GM18951 (cell line): ENCODE data around the gene GPR4.

Source experiments
- POLR2A ChIP-seq: IDR thresholded peaks from 4 replicates; pipeline ENCODE4 v1.6.1; 2011; ENCODE audit warnings: mild to moderate bottlenecking; ENCODE audit not compliant: insufficient read length, insufficient read depth; ENCODE audit errors: extremely low read depth
- in situ Hi-C: fragments of 300-500 bp; cut with MboI; formaldehyde crosslinking; loops from one replicate; pipeline ENCODE4 v1.12.0; 2022; ENCODE audit warnings: low sequenced_read_pairs, mixed read lengths, inconsistent platforms; ENCODE audit not compliant: unreplicated experiment

The GPR4 gene

DNA sequence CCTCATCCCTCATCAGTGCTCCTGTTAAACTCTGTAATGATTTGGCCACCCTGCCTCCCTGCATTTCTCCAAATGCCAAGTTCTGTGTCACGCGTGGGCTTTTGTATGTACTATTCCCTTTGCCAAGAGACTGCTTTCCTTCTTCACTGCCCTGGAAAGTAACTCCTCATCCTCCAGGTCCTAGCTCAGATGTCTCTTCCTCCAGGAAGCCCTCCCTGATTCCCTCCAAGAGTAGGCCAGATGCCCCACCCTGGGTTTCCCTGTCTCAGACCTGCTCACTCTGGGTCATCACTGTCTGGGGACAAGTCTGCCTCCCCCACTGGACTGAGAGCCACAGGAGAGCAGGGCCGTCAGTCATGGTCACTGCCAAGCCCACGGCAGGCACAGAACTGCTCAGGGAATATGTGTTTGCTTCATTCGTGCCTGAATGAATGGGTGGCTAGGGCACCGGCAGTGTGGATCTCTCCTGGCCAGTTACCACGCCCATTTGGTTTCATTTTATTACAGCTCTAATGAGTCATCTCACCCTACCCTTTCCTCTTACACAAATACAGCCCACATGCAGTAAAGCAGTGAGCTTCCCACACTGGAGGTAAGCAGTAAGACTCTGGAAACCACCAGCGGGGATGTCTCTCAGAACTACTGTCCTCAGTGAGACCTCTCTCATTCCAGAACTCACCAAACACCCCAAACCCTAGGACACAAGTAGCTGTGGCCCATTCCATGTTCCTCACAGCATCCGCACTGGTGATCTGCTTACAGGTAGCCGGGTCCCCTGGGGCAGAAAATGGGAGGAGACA lies 12.1 kb upstream of the GPR4 start:
- no peak for TF ChIP-seq POLR2A

DNA sequence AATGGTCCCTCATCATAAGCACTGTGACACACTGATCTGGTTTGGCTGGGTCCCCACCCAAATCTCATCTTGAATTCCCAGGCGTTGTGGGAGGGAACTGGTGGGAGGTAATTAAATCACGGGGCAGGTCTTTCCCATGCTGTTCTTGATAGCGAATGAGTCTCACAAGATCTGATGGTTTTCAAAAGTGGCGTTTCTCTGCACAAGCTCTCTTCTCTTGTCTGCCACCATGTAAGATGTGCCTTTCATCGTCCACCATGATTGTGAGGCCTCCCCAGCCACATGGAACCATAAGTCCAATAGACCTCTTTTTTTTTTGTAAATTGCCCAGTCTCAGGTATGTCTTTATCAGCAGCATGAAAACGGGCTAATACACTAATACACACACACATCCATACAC lies 6.9 kb upstream of the GPR4 start:
- in situ Hi-C loops, result no loop called here
- TF ChIP-seq POLR2A, result no peak

More for the DNA sequence above, 12.1 kb upstream of the GPR4 start:
- in situ Hi-C loops, result no loop called here

DNA sequence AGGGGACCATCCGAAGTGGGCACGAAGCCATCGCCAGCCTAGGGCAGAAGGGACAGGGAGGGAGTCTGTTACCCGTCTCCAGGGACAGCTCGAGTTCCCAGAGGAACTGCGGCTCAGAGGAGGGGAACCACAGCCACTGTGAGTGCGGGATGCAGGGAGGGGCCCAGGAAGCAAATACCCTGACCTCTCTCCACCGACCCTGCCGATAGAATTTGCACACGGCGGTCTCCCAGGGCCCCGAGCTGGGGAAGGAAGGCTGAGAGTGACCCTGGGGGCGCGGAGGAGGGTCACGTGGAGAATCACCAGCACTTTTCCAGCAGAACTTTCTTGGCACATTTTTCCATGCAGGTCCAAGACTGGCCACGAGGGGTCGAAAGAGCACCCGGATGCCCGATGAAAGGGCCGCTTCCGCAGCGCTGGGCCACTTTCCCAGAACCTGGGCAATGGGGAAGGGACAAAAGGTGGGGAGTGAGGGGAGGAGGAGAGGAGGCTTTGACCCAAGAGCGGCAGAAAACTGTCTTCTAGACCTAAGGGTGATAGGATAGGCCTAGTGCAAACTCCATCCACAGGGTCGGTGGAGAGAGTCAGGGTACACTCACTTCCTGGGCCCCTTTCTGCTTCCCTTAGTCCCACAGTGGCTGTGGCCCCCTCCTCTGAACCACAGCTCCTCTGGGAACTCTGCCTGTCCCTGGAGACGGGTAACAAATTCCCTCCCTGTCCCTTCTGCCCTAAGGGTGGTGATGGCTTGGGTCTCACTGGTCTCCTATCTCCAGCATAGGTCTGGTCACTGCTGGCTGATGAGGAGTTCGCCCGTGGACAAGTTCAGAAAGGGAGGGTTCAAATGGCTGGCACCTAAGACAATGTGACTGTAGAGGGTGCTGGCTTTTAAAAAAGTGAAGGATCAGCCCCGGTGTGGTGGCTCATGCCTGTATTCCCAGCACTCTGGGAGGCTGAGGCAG lies 5.3 kb upstream of the GPR4 start:
- TF ChIP-seq POLR2A, result no peak
- in situ Hi-C loops, result no loop called here

DNA sequence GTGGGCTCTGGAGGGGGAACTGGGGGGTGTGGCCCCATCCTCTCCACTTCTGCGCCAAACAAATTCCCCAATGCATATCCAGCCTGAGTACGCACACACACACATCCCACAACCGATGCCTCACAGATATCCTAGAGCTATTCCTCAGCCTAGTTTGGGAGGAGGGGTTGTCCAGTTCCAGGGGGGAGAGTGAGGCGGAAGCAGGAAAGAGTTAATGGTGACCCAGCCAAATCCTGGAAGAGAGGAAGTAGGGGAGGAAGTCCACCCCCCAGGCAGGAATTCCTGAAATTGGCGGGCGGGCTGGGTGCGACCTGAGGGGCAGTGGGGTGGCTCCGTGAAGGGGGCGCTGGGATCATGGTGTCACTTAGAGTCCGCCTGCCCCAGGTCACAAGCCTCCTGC lies 897 bp downstream of the GPR4 start:
- no peak for TF ChIP-seq POLR2A
- in situ Hi-C loops, result no loop called here

GRCh38 chr19:45600340-45600885 lies 1.6 kb downstream of the GPR4 start:
- in situ Hi-C loops, result no loop called here
- TF ChIP-seq POLR2A, result no peak

DNA sequence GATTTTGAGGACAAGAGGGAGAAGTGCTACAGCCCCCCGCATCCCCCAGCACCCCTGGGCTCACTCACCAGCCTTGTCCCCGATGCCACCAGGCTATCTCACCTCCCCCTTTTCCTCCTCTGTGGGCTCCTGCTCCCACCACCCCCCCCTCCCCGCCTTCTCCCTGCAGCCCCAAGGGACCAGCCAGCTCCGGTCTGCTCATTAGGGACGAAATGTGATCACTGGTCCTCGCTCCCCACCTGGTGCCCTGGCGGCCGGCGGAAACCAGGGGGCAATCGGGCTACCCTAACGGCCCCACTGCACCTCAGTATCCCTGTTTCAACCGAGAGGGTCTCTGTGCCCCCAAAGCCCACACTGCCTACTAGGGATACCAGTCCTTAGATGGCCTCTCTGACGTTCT lies 2.7 kb downstream of the GPR4 start:
- in situ Hi-C loops, result no loop called here
- TF ChIP-seq POLR2A, result no peak

- in situ Hi-C loops, result no loop called here
- no peak for TF ChIP-seq POLR2A
Observed at GRCh38 chr19:45598267-45599001, 3.6 kb downstream of the GPR4 start.

DNA sequence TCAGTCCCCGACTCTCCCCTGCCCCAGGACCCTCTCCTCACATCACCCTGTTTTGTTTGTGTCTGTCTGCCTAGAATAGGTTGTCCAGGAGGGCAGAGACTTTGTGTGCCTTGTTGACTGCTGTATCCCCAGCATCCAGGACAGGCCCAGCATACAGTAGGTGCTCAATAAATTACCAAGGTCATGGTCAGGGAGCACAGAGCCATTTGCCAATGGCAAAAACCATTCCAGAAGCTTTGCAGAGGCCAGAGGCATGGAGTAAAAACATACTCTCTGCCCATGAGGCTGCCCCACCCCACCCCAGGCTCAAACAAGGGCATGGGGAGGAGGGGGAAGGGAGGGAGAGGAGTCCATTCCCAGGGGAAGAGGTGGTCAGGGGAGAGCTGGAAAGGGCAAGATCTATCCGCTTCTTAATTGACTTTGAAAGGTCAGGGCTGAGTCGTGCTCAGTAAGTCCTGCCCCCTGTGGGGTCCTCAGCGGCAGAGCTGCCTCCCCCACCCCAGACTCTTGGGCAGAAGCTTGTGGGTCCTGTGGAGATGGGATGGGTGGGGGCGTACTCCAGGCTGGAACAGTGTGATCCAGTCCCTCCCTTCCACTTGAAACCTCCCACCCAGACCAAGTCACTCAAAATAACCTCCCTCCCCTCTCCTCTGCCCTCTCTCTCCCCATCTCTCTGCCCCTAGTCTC lies 4.4 kb downstream of the GPR4 start:
- in situ Hi-C loops, result no loop called here

DNA sequence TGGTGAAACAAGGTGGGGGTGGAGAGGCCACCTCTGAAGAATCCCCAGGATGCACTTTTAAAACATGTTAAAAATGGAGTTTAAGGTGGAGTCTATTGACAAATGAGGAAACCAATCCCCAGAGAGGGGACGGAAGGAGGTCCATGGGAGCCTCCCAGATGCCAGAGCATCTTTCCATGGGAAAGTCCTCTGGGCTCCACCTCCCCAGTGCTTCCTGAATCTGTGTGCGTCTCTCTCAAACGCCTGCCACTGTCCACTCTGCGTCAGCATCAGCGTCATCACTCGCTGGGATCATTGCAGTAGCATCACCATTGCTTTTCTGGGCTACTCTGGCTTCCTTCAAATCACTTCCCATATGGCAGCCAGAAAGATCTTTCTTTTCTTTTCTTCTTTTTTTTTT lies 6.2 kb downstream of the GPR4 start:
- TF ChIP-seq POLR2A, result no peak
- in situ Hi-C loops, result no loop called here

More for the DNA sequence above, 4.4 kb downstream of the GPR4 start:
- no peak for TF ChIP-seq POLR2A

DNA sequence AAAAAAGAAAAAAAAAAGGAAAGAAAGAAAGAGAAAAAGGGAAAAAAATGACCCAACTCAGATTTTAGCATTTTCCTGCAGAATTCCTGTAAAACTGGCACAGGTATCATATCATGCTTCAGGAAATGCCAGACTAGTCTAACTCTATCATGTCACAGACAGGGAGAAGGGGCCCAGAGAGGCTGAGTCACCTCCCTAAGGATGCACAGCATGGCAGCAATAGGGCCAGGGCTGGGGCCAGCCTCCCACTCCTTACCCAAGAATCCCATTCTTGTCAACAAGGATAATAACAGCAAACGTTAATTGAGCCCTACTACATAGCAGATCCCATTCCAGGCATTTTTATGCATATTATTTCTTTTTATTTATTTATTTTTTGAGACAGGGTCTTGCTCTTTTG lies 8.5 kb downstream of the GPR4 start:
- in situ Hi-C loops, result no loop called here
- TF ChIP-seq POLR2A, result no peak

DNA sequence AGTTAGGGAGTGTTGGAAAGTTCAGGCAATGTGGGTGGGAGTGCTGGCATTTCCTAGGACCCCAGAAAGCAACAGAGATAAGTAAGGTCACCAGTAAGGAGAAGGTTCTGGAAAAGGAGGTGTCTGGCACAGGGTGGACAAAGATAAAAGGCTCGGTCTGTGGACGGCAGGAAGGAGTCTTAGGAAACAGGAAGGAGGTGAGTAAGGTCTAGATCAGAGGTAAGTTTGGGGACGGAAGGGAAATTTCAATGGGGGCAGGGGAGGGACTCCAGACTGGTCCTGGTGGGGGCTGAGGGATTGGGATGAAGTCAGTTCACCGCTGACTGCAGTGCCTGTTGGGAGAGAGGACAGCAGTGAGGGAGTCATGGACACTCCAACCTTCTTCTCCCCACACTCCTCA lies 9.6 kb downstream of the GPR4 start:
- no peak for TF ChIP-seq POLR2A
- in situ Hi-C loops, result no loop called here

- no peak for TF ChIP-seq POLR2A
- in situ Hi-C loops, result no loop called here
Observed at GRCh38 chr19:45591638-45592005, 10.4 kb downstream of the GPR4 start.
